Measurements from ENCODE around the gene HUNK.
"Not testable (repeated sequence)": the region's sequence is repeated elsewhere in the genome, so short reads cannot be mapped to it uniquely, and the experiment has no call there.

Gene HUNK

GRCh38 chr21:31857096-31857495, 15.7 kb upstream of the HUNK start:
- Mint-ChIP-seq H3K27me3 (peaks cover 11% of the 10 kb centered on the region), H3K4me1 (ENCODE audit: low read depth) (no peaks in the 10 kb centered on the region), H3K36me3 (ENCODE audit: low read depth) (no peaks in the 10 kb centered on the region), H3K9me3 (no peaks in the 10 kb centered on the region), H3K4me3 (no peak overlapping the region), H3K27ac (no peak overlapping the region)
- no peak for DNase-seq

DNA sequence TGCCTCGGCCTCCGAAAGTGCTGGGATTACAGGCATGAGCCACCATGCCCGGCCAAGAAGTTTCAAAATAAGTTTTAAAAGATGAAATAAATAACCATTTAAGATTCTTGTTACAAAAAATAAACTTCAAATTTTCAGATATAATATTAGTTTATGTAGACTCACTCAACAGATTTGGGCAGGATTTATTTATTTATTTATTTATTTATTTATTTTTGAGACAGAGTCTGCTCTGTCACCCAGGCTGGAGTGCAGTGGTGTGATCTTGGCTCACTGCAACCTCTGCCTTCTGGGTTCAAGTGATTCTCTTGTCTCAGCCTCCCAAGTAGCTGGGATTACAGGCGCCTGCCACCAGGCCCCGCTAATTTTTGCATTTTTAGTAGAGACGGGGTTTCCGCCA, 15.2 kb upstream of the HUNK start:
- H3K27me3 Mint-ChIP-seq; H3K4me3 Mint-ChIP-seq; H3K9me3 Mint-ChIP-seq; H3K36me3 Mint-ChIP-seq (ENCODE audit: low read depth); H3K27ac Mint-ChIP-seq; DNase-seq; H3K4me1 Mint-ChIP-seq (ENCODE audit: low read depth): not testable (repeated sequence)

GRCh38 chr21:31860851-31861250, 12.0 kb upstream of the HUNK start:
- Mint-ChIP-seq H3K36me3 (ENCODE audit: low read depth) (no peaks in the 10 kb centered on the region), H3K27ac (no peak overlapping the region), H3K27me3 (peaks cover 14% of the 10 kb centered on the region), H3K4me3 (no peak overlapping the region), H3K9me3 (no peaks in the 10 kb centered on the region), H3K4me1 (ENCODE audit: low read depth) (no peaks in the 10 kb centered on the region)
- no peak for DNase-seq

DNA sequence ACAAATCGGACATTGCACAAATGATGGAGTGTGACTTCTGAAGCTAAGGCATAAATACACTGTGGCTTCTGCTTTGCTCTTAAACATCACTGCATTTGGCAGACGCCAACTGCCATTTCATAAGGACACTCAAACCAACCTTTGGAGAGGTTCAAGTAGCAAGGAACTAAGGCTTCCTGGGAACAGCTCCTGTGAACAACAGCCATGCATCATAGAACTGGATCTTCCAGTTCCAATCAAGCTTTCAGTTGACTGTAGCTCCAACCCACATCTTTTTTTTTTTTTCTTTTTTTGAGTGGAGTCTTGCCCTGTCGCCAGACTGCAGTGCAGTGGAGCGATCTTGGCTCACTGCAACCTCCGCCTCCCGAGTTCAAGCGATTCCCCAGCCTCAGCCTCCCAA, 10.7 kb upstream of the HUNK start:
- H3K27me3 Mint-ChIP-seq: peaks cover 14% of the 10 kb centered on the region
- no peaks in the 10 kb centered on the region for H3K36me3 Mint-ChIP-seq (ENCODE audit: low read depth)
- H3K4me1 Mint-ChIP-seq (ENCODE audit: low read depth): no peaks in the 10 kb centered on the region
- no peak overlapping the region for H3K4me3 Mint-ChIP-seq
- H3K9me3 Mint-ChIP-seq: no peaks in the 10 kb centered on the region
- no peak for DNase-seq
- no peak overlapping the region for H3K27ac Mint-ChIP-seq

- Mint-ChIP-seq H3K4me3 (no peak overlapping the region), H3K36me3 (ENCODE audit: low read depth) (no peaks in the 10 kb centered on the region), H3K27ac (no peak overlapping the region), H3K9me3 (no peaks in the 10 kb centered on the region), H3K4me1 (ENCODE audit: low read depth) (no peaks in the 10 kb centered on the region), H3K27me3 (peaks cover 28% of the 10 kb centered on the region)
- no peak for DNase-seq
Measured at GRCh38 chr21:31865429-31865970, 7.3 kb upstream of the HUNK start.

DNA sequence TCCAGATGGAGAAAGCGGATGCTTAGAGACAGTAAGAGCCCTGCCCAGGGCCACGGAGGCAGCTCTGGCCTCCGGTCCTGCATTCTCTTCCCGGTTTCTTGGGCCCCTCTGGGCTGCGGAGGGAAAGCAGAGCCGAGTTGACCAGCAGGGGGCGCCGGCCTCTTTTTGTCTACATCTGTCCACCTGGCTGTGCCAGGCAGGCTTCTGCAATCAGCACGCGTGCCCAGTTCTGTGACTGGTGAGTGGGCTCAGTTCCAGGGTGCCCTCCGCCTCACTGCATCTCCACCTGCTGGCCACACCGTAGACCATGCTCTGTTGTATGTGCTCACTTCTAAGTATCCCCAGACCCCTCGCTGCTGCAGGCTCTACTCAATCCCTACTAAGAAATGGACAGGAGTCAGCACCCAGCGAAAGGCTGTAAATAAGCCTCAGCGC, 6.7 kb upstream of the HUNK start:
- Mint-ChIP-seq H3K27me3 (peaks cover 29% of the 10 kb centered on the region), H3K4me1 (ENCODE audit: low read depth) (no peaks in the 10 kb centered on the region), H3K36me3 (ENCODE audit: low read depth) (no peaks in the 10 kb centered on the region), H3K9me3 (no peaks in the 10 kb centered on the region), H3K27ac (no peak overlapping the region), H3K4me3 (no peak overlapping the region)
- DNase-seq: peak; percentile 81

DNA sequence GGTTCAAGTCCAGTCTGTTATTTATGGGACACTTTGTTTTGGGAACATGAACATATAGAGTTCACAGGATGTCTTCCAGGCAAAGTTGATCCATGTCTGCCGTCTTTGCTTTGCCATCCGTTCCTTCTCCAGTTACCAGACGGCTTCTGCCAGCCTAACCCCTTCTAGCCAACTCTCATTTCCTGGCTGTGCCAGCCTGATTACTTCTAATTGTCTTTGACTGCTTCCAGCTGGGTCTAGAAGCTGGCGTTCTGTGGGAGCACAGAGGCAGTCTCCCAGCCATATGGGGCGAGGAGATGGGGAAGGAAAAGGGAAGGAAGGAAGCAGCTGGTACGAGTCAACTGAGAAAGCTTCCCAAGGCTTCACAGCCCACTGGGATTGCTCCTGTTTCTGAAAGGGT, 3.1 kb upstream of the HUNK start:
- Mint-ChIP-seq H3K36me3 (ENCODE audit: low read depth) (no peaks in the 10 kb centered on the region), H3K4me1 (ENCODE audit: low read depth) (peaks cover 6% of the 10 kb centered on the region), H3K4me3 (no peak overlapping the region), H3K9me3 (no peaks in the 10 kb centered on the region), H3K27me3 (peaks cover 43% of the 10 kb centered on the region), H3K27ac (no peak overlapping the region)
- DNase-seq: no peak

DNA sequence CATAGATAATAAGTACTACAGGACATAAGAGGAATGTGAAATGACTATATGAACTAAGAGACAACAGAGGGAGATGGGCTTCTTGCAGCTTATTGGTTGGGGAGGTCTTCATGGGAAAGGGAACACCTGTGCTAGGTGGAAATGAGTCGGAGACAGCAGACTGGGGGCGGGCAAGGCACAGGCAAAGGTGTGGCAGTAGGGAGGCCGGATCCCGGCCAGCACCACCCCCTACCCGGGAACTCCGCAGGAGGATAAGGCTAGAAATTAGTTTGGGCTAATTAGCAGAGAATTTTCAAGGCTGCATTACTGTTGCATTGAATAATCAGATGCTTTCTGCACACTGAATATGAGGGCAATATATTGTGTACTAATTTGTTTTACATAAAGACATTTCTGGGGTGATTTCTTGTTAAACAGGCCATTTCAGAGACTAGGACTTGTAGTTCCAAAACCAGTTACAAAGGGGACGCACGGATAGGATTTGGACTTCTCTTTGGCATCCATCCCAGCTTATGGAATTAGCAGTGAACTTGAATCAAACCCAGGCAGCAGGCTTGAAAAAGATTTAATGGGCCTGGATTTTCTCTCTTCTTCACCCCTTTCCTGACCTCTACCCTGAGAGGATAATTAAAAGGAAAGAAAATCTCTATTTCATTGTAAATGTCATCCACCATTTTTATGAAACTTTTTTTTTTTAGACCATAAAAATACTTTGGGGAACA, 2.2 kb upstream of the HUNK start:
- H3K4me1 Mint-ChIP-seq (ENCODE audit: low read depth): peaks cover 6% of the 10 kb centered on the region
- H3K27me3 Mint-ChIP-seq: peaks cover 52% of the 10 kb centered on the region
- H3K27ac Mint-ChIP-seq: no peak overlapping the region
- H3K4me3 Mint-ChIP-seq: no peak overlapping the region
- DNase-seq: no peak
- no peaks in the 10 kb centered on the region for H3K36me3 Mint-ChIP-seq (ENCODE audit: low read depth)
- H3K9me3 Mint-ChIP-seq: no peaks in the 10 kb centered on the region

- peaks cover 59% of the 10 kb centered on the region for H3K27me3 Mint-ChIP-seq
- DNase-seq; H3K27ac Mint-ChIP-seq; H3K36me3 Mint-ChIP-seq (ENCODE audit: low read depth); H3K9me3 Mint-ChIP-seq; H3K4me3 Mint-ChIP-seq; H3K4me1 Mint-ChIP-seq (ENCODE audit: low read depth): not testable (repeated sequence)
Measured at GRCh38 chr21:31871371-31871770, 1.4 kb upstream of the HUNK start.

DNA sequence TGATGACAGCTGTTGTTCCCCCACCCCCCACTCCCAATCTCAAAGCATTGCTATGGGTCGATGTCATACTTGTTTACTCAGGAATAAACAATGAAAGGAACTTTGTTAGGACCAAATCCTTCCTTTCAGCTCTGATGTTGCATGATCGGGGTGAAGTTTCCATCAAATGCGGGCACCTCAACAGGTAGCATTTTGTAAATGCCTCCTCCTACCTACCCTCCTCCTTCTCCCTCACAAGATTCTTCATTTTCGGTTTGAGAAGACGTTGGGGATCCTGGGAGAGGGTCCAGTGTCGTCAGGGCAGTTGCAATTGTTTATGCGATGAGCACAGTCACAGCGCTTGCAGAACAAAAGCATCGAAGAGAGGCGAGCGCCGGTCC, 758 bp upstream of the HUNK start:
- Mint-ChIP-seq H3K4me3 (peak overlapping the region; percentile 74), H3K4me1 (ENCODE audit: low read depth) (peaks cover 6% of the 10 kb centered on the region), H3K9me3 (no peaks in the 10 kb centered on the region), H3K27ac (no peak overlapping the region), H3K36me3 (ENCODE audit: low read depth) (no peaks in the 10 kb centered on the region), H3K27me3 (peaks cover 63% of the 10 kb centered on the region)
- DNase-seq: no peak

GRCh38 chr21:31873275-31873695, 465 bp downstream of the HUNK start:
- Mint-ChIP-seq H3K4me1 (ENCODE audit: low read depth) (peaks cover 6% of the 10 kb centered on the region), H3K27me3 (peaks cover 72% of the 10 kb centered on the region), H3K36me3 (ENCODE audit: low read depth) (no peaks in the 10 kb centered on the region), H3K9me3 (no peaks in the 10 kb centered on the region), H3K4me3 (no peak overlapping the region), H3K27ac (no peak overlapping the region)
- no peak for DNase-seq

- Mint-ChIP-seq H3K36me3 (ENCODE audit: low read depth) (no peaks in the 10 kb centered on the region), H3K9me3 (no peaks in the 10 kb centered on the region), H3K27me3 (peaks cover 76% of the 10 kb centered on the region), H3K27ac (no peak overlapping the region), H3K4me1 (ENCODE audit: low read depth) (peaks cover 6% of the 10 kb centered on the region), H3K4me3 (peak overlapping the region; percentile 45)
- peak; percentile 70 for DNase-seq
Measured at GRCh38 chr21:31873696-31874599, 1.1 kb downstream of the HUNK start.

GRCh38 chr21:31874812-31875212, 2.0 kb downstream of the HUNK start:
- Mint-ChIP-seq H3K9me3 (no peaks in the 10 kb centered on the region), H3K27ac (no peak overlapping the region), H3K4me3 (no peak overlapping the region), H3K4me1 (ENCODE audit: low read depth) (peaks cover 6% of the 10 kb centered on the region), H3K36me3 (ENCODE audit: low read depth) (no peaks in the 10 kb centered on the region), H3K27me3 (peaks cover 74% of the 10 kb centered on the region)
- no peak for DNase-seq

DNA sequence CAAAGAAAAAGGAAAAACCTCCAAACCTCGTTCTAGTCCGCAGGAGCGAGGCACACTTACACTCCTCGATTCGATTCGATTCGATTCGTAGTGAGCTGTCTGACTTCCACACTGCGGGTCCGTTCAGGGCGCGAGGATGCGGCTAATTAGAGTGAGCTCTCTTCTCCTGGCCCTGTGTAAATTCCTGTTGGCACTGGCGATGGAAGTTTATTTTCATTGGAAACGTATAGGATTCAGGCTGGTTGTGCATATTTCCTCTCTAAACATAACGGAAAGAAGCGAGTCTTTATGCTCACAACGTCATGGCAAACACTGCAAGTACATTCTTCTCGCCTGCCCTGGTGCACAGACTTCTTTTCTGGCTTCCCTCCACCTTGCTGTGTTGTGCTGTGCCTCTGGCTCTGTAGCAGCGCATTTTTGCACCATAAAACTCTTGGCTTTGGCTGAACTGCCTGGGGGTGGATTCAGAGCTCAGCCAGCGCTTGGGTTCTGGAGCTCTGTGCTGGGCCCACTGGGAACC, 2.7 kb downstream of the HUNK start:
- Mint-ChIP-seq H3K27me3 (peaks cover 73% of the 10 kb centered on the region), H3K4me1 (ENCODE audit: low read depth) (peaks cover 6% of the 10 kb centered on the region), H3K36me3 (ENCODE audit: low read depth) (no peaks in the 10 kb centered on the region), H3K4me3 (no peak overlapping the region), H3K27ac (no peak overlapping the region), H3K9me3 (no peaks in the 10 kb centered on the region)
- no peak for DNase-seq
